AG10803 (cell line): ENCODE measurements around the gene RBMS3.

Experiments
- DNase-seq: peaks from one replicate; pipeline ENCODE4 v3.0.0; 2010; ENCODE audit warnings: low read depth
- H3K4me3 ChIP-seq: 2 replicates; pipeline ENCODE4 v1.5.1; 2011; ENCODE audit warnings: mild to moderate bottlenecking, low read length, control low read depth
- TF ChIP-seq, protein P1 (sequence below): conservative IDR thresholded peaks from 2 replicates; pipeline ENCODE4 v1.5.1; 2011; ENCODE audit warnings: mild to moderate bottlenecking, low read length, control low read depth, inconsistent platforms

The RBMS3 gene

DNA sequence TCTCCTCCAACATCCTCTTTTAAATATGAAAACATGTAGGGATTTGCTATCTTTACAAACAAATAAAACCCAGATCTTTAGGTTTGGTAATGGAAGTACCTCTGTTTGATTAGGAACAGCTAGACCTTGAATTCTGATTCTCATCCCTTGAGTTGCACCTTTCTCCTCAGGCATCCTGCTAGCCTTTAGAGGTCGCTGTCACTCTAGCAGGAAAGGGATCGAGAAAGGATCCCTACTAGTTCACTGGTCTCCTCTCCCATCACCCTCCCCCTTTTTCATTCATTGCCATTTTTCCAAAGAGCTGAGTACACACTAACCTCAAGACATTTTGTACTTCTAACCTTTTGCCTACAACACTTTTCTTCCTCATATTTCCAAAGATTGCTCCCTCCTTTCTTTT, 569.8 kb downstream of the RBMS3 start:
- TF ChIP-seq, protein P1, sequence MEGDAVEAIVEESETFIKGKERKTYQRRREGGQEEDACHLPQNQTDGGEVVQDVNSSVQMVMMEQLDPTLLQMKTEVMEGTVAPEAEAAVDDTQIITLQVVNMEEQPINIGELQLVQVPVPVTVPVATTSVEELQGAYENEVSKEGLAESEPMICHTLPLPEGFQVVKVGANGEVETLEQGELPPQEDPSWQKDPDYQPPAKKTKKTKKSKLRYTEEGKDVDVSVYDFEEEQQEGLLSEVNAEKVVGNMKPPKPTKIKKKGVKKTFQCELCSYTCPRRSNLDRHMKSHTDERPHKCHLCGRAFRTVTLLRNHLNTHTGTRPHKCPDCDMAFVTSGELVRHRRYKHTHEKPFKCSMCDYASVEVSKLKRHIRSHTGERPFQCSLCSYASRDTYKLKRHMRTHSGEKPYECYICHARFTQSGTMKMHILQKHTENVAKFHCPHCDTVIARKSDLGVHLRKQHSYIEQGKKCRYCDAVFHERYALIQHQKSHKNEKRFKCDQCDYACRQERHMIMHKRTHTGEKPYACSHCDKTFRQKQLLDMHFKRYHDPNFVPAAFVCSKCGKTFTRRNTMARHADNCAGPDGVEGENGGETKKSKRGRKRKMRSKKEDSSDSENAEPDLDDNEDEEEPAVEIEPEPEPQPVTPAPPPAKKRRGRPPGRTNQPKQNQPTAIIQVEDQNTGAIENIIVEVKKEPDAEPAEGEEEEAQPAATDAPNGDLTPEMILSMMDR = no peak
- no peak overlapping the region for H3K4me3 ChIP-seq
- DNase-seq = no peak

DNA sequence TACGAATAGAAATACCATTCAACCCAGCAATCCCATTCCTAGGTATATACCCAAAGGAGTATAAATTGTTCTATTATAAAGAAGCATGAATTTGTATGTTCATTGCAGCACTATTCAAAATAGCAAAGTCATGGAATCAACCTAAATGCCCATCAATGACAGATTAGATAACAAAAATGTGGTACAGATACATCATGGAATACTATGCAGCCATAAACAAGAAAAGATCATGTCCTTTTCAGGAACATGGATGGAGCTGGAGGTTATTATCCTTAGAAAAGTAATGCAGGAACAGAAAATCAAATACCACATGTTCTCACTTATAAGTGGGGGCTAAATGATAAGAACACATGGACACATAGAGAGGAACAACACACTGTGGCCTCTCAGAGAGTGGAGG, 571.9 kb downstream of the RBMS3 start:
- no peak overlapping the region for H3K4me3 ChIP-seq
- no peak for DNase-seq
- TF ChIP-seq, protein P1 = no peak

DNA sequence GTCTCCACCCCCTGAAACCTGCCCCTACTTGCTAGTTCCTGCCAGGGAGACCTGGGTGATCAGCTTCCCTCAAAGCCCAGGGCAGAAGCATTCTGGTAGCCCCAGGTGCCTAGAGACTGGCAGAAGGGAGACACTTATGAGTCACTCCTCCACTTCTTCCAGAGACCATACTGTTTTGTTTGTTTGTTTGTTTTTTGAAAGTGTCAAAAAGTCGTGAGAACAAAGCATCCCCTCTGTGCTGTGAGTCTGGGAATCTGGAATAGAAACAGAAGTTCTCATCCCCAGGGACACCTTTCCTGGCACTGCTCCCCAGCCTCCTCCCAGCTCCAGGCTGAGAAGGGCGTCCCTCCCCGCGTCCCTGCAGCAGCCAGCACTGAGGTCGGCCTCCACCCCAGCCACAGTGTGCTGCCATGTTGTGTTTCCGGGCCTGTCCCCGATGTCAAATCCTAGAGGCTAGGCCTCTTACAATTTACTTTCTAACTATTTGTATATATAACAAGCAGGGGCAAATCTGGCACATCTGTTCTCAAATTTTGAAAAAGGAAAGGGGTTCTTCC, 573.0 kb downstream of the RBMS3 start:
- no peak for DNase-seq
- TF ChIP-seq, protein P1 = no peak
- no peak overlapping the region for H3K4me3 ChIP-seq

DNA sequence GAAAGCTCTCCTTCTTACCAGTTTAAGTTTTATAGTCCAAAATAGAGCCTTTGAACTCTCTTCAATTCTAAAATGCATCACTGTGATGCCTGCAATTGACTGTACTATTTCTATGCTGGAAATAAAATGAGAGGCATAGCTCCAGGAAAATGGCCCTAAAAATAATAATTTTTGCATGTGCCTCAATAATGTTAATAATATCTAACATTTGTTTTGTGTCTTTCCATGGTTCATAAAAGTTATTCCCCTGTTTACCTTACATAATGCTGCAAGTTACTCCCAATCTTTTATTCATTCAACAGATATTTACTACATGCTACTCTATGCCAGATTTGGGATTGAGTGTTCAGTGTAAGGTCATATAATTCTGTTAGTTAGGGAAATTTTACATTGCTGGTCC, 574.0 kb downstream of the RBMS3 start:
- TF ChIP-seq, protein P1 = no peak
- H3K4me3 ChIP-seq = no peak overlapping the region
- no peak for DNase-seq

DNA sequence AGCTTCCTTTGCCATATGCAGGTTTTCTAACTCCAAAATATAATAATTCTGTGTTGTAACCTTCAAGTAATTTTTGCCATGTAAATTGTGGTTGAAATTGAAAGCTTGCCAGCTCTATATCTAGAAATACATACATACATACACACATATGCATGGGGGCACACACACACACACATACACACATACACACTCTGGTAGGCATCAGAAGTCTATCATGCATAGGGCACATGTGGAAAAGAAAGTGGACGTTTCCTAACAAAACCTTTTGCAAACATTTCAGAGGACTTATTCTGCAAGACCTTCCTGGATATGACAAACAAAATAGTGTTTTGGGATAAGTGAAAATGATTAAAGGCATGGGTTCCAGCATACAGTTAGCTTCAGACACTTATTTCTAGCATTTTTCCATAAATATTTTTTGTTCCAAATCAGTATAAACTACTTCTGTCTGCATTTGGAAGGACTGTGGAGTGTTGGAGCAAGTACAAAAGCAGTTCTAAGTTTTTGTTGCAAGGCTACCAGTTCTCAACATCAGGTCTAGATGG, 578.9 kb downstream of the RBMS3 start:
- DNase-seq = no peak
- no peak overlapping the region for H3K4me3 ChIP-seq
- TF ChIP-seq, protein P1 = no peak

DNA sequence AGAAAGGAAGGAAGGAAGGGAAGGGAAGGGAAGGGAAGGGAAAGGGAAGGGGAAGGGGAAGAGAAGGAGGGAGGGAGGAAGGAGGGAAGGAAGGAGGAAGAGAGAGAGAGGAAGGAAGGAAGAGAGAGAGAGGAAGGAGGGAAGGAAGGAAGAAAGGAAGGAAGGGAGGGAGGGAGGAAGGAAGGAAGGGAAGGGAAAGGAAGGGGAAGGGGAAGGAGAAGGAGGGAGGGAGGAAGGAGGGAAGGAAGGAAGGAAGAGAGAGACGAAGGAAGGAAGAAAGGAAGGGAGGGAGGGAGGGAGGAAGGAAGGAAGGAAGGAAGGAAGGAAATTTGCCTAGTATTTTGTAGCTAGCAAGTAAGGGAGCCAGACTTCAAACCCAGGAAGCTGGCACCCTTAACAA, 583.9 kb downstream of the RBMS3 start:
- TF ChIP-seq, protein P1 = no peak
- DNase-seq = no peak
- no peak overlapping the region for H3K4me3 ChIP-seq

DNA sequence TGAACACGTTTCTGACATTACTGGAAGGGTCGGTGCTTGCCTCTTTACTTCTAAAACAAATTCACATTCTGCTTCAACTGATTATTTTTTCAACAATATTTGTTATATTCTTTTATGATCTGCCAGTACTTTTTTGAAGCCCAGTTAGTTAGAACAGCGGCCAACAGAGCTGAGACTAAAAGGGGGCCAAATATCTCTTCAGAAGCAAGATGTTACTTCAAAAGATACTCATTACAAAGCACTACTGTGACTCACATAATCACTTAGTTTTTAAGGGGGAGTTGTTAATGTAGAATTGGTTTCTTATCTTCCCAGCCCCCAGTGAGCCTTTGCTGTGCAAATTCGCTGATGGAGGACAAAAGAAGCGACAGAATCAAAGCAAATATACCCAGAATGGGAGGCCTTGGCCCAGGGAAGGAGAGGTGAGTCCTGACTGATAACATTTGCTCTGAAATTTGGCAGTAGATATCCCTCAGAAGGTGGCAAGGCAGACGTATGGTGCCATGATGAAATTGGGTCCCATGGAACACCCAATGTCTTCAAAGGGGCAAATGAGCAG, 587.8 kb downstream of the RBMS3 start:
- TF ChIP-seq, protein P1 = no peak
- no peak overlapping the region for H3K4me3 ChIP-seq
- no peak for DNase-seq
